ENCODE results near the gene XCR1.
"Not testable (repeated sequence)": the region's sequence is repeated elsewhere in the genome, so short reads cannot be mapped to it uniquely, and the experiment has no call there.

XCR1 gene

GRCh38 chr3:46027021-46027705 lies at the start of gene XCR1:
TSS of gene XCR1 (minus strand) at chr3:46027483. CDS start at chr3:46021947, 5,536 bp downstream.
- no peak for DNase-seq (ENCODE audit: low spot score)

- DNase-seq (ENCODE audit: low spot score) = no peak
These were observed 49.3 kb upstream of the XCR1 start for GRCh38 chr3:46076606-46077005.

GRCh38 chr3:46075816-46076215 lies 48.5 kb upstream of the XCR1 start:
- DNase-seq (ENCODE audit: low spot score) = no peak

GRCh38 chr3:46071222-46071858 lies 44.1 kb upstream of the XCR1 start:
- no peak for DNase-seq (ENCODE audit: low spot score)

- DNase-seq (ENCODE audit: low spot score) = no peak
These were observed 43.4 kb upstream of the XCR1 start for GRCh38 chr3:46070595-46071093.

- no peak for DNase-seq (ENCODE audit: low spot score)
These were observed 41.2 kb upstream of the XCR1 start for GRCh38 chr3:46068501-46068900.

- DNase-seq (ENCODE audit: low spot score) = no peak
These were observed 40.1 kb upstream of the XCR1 start for GRCh38 chr3:46067401-46067800.

GRCh38 chr3:46065750-46066256 lies 38.5 kb upstream of the XCR1 start:
- no peak for DNase-seq (ENCODE audit: low spot score)

- DNase-seq (ENCODE audit: low spot score) = no peak
These were observed 38.0 kb upstream of the XCR1 start for GRCh38 chr3:46065294-46065705.

- DNase-seq (ENCODE audit: low spot score) = no peak
These were observed 35.4 kb upstream of the XCR1 start for GRCh38 chr3:46062679-46063078.

- DNase-seq (ENCODE audit: low spot score) = no peak
These were observed 34.6 kb upstream of the XCR1 start for GRCh38 chr3:46061887-46062286.

- DNase-seq (ENCODE audit: low spot score) = no peak
These were observed 33.9 kb upstream of the XCR1 start for GRCh38 chr3:46061108-46061720.

GRCh38 chr3:46060551-46060950 lies 33.3 kb upstream of the XCR1 start:
- no peak for DNase-seq (ENCODE audit: low spot score)

- no peak for DNase-seq (ENCODE audit: low spot score)
These were observed 32.1 kb upstream of the XCR1 start for GRCh38 chr3:46059432-46059831.

GRCh38 chr3:46058981-46059380 lies 31.7 kb upstream of the XCR1 start:
- no peak for DNase-seq (ENCODE audit: low spot score)

GRCh38 chr3:46057716-46058115 lies 30.4 kb upstream of the XCR1 start:
- no peak for DNase-seq (ENCODE audit: low spot score)

GRCh38 chr3:46056686-46057085 lies 29.4 kb upstream of the XCR1 start:
- no peak for DNase-seq (ENCODE audit: low spot score)

- not testable (repeated sequence) for DNase-seq (ENCODE audit: low spot score)
These were observed 26.7 kb upstream of the XCR1 start for GRCh38 chr3:46053761-46054515.

- DNase-seq (ENCODE audit: low spot score) = not testable (repeated sequence)
These were observed 26.0 kb upstream of the XCR1 start for GRCh38 chr3:46053265-46053664.

GRCh38 chr3:46052531-46052930 lies 25.2 kb upstream of the XCR1 start:
- no peak for DNase-seq (ENCODE audit: low spot score)

- no peak for DNase-seq (ENCODE audit: low spot score)
These were observed 21.8 kb upstream of the XCR1 start for GRCh38 chr3:46049093-46049492.

GRCh38 chr3:46046231-46046630 lies 18.9 kb upstream of the XCR1 start:
- DNase-seq (ENCODE audit: low spot score) = not testable (repeated sequence)

Data from left forelimb (tissue), 1 donor.